PC-3 (cell line): Measurements from ENCODE around the gene KRTAP10-5.

ENCODE experiments used
- EZH2 ChIP-seq: fragments of 300-600 bp; sonication (generic); IDR thresholded peaks from one replicate; pipeline ENCODE4 v1.6.1; 2017; ENCODE audit warnings: antibody characterized with exemption, mild to moderate bottlenecking, low read length; ENCODE audit not compliant: unreplicated experiment
- EZH2phosphoT487 ChIP-seq: fragments of 300-600 bp; sonication (generic); IDR thresholded peaks from 2 replicates; pipeline ENCODE4 v1.6.1; 2018; ENCODE audit warnings: mild to moderate bottlenecking, antibody characterized with exemption, low read length, borderline replicate concordance
- TF ChIP-seq, protein P1 (sequence below): fragments of 300-600 bp; sonication (generic); conservative IDR thresholded peaks from 2 replicates; pipeline ENCODE4 v1.5.1; 2017; ENCODE audit warnings: antibody characterized with exemption, low read depth, mild to moderate bottlenecking, low read length

DNA sequence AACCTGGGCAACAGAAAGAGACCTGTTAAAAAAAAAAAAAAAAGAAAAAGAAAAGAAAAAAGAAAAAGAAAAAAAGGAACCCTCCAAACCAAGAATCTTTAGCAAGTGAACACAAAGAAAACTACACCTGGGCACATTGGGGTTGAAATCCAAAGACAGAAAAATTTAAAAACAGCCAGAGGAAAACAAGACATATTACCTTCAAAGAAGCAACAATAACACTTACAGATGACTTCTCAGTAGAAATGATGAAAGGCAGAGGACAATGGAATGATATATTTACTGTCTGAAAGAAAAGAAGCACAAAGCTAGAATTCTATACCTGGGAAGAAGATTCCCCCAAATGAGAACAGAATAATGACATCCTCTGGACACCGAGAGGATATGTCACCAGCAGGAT lies 37.7 kb downstream of the KRTAP10-5 start:
- no peak for TF ChIP-seq EZH2
- TF ChIP-seq, protein P1, sequence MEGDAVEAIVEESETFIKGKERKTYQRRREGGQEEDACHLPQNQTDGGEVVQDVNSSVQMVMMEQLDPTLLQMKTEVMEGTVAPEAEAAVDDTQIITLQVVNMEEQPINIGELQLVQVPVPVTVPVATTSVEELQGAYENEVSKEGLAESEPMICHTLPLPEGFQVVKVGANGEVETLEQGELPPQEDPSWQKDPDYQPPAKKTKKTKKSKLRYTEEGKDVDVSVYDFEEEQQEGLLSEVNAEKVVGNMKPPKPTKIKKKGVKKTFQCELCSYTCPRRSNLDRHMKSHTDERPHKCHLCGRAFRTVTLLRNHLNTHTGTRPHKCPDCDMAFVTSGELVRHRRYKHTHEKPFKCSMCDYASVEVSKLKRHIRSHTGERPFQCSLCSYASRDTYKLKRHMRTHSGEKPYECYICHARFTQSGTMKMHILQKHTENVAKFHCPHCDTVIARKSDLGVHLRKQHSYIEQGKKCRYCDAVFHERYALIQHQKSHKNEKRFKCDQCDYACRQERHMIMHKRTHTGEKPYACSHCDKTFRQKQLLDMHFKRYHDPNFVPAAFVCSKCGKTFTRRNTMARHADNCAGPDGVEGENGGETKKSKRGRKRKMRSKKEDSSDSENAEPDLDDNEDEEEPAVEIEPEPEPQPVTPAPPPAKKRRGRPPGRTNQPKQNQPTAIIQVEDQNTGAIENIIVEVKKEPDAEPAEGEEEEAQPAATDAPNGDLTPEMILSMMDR: no peak
- no peak for TF ChIP-seq EZH2phosphoT487
